Umbilical cord (tissue), 2 donors: Measurements from ENCODE around the gene XYLT1. TPM values are rescaled to one million over a fixed set of nuclear protein-coding genes. Genes with fewer than 3 reads are reported as not detected.

Source experiments
- DNase-seq: peaks from one replicate; pipeline ENCODE4 v3.0.0-alpha.2; 2015; ENCODE audit warnings: low spot score
- total RNA-seq: library from RNA; depleted of rRNA; stranded (reverse); fragments of >200 nt; gene quantifications from one replicate; pipeline ENCODE4 v1.2.3, GENCODE V29; 2014; ENCODE audit warnings: low replicate concordance; ENCODE audit not compliant: insufficient read depth

XYLT1 gene
- total RNA-seq, 1 donor from 2014 or later: 61.2 TPM

DNA sequence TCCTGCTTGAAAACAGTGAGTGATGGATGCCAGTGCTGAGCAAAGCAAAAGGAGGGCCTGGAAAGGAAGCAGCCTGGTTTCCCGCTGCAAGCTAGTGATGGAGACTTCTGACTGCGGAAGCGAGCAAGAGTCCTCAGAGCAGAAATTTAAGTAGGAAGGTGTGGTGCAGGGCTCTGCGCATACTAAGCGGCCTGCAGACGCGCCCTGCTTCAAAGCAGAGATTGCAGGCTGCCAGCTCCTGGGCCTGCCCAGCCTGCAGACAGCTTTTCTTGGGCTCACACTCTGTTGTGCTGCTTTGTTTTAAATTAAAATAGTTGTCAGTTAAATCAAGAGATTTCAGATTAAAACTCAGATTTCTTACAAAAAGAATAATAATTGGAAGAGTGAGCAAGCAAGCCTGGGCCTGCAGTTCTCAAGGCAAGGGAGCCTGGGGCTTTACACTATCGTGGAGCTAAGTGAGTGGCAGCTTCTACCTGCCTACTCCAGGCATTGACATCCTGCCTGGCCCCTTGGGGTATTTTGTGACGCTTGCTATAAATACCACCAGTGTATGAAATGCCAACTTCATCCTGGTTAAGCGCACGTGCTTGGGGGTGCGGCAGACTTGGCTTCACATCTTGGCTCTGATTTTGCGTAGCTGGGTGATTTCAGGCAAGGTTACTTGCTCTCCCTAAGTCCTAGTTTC lies 237.3 kb downstream of the XYLT1 start:
- DNase-seq: peak; percentile 34

DNA sequence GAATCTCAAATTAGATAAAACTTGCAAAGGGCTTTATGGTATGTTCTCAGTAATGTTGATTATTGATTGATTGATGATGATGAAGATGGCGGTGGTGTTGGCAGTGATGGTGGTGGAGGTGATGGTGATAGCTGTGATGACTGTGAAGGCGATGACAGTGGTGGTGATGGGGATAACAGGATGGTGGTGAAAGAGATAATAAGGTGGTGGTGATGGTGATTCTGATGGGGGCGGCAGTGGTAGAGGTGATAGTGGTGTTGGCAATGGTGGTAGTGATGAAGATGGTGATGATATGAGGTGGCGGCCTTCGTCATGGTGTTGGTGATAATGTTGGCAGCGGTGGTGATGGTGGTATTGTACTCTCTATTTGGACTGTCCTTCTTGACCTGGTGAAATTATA lies 238.3 kb downstream of the XYLT1 start:
- DNase-seq: no peak

DNA sequence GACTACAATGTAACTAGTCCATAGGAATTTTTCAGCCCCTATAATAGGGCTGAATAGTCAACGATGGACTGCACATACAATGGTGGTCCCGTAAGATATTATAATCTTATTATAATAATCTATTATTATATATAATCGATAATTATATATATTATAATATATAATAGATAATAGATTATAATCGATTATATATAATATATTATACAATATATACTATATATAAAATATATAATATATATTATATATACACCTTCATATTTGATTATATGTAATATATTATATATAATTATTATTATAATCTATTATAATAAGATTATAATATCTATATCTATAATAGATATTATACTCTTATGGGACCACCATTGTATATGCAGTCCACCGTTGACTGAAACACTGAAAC lies 238.8 kb downstream of the XYLT1 start:
- no peak for DNase-seq

DNA sequence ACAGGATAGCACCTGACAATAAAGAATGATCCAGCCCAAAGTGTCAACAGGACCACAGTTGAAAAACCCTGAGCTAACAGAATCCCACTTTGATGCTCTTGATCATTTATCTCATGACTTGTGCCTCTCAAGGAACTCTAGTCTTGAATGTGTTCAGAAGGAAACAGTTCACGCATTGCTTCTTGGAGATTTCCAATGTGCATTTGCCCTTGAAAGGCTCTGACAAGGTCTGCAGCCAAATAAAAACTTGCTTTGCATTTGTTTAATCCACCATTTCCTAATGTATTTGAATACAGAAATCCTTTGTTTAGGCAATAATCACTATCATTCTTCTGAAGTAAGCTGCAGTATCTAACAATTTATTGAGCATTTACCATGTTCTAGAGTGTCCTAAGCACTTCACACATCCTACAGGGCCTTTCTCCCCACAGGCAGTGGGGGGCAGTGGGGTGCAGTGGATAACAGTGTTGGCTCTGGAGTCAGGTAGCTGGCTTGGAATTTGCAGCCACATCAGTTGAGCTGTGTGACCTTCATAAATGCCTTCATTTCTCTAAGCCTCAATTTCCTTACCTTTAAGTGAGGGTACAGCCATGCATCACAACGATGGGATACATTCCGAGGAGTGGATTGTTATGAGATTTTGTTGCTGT lies 239.7 kb downstream of the XYLT1 start:
- DNase-seq: no peak

DNA sequence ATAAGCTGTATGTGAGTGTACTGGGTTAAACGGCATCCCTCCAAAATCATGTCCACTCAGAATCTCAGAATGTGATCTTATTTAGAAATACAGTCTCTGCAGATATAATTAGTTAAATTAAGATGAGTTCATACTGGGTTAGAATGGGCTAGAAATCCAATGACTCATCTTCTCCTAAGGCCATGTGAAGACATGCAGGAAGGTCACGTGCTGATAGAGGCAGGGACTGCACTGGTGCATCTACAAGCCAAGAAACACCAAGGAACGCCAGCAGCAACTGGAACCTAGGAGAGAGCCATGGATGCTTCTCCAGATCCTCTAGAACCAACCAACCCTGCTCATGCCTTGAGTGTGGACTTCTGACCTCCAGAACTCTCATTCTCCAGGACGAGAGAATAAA lies 241.0 kb downstream of the XYLT1 start:
- DNase-seq: no peak

DNA sequence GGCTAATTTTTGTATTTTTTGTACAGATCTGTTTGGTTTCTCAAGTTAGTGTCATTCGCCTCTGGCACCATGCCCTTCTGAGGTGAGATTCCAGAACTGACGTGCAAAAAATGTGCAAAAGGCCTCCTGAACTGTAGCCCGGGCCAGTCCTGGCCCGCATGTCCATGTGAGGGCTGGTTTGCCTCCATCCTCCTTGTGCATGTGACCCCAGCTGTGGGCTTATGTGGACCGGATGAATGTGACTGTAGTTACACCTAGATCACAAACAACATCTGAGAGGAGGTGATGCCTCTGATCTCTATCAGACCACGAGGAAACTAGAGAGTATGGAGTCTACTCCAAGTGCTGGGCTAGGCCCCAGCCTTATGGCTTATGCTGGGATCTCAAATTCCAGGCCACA lies 241.6 kb downstream of the XYLT1 start:
- DNase-seq: no peak

DNA sequence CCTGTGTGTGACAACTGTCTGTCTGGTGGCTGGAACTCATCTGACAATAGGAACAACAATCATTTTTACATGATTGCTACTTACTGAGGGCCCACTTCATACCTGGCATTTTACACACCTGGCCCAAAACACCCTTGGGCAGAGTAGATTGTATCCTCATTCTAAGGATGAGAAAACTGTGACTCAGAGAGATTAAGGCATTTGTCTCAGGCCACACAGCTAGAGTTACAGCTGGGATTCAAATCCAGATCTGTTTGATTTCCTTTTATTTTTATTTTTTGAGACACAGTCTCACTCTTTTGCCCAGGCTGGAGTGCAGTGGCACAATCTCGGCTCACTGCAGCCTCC lies 242.1 kb downstream of the XYLT1 start:
- DNase-seq: no peak

DNA sequence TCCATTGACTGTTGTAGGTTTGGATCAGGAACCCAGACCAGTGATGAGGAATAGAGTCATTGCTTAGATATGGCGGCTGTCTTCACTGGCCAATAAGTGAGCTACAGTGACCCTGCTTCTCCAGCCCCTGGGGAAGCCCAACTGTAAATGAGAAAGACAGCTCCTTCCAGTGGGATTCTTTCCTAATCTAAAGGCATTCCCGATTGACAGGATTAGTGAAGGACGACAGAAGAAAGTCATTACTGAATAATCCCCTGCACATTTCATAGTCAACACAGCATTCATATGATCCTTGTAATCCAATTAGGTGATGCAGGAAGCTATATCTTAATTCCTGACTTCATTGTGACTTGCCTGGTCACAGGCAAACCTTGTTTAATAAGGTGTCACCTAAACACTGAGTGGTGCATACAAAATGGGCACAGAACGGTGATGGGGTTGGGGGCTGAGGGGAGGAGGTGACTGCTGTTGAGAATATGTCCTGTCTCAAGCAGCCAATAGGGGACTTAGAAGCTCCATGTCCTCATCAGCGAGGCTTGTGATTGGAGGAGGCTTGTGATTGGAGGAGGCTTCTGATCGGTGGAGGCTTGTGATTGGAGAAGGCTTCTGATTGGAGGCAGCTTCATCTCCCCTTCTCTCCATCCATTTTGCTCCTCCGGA lies 242.6 kb downstream of the XYLT1 start:
- no peak for DNase-seq

DNA sequence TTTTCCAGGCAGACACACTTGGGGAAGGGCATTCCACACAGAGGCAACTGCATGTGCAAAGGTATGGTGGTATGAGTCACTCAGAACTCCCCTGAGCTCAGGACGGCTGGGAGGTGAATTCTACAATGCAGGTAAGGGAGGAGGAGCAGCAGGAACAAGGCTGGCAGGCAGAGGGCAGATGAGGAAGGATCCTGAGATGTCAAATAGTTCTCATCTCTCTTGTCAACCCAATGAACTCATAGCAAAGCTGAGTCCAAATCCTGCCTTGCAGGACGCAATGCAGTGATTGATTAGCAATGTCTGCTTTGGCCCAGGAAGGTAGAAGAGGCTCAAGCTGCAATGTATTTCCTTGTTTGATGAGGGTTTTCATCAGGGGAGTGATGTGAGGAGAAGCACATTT lies 243.5 kb downstream of the XYLT1 start:
- no peak for DNase-seq

DNA sequence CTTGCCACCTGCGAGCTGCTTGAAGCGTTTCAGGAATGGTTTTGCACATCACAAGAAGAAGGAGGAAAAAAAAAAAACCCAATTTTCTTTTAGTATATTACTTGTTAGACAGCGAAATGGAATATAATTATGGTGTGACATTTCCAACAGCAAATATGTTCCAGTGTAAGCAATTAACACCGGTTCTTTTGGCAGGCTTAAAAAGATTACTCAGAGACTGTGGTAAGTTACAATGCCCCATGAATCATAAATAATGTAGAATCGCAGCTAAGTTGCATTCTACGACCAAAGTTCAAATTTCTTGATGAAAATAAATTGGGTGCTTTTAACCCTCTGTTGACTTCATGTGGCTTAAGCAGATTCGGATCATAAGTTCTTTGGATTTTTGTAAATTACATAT lies 245.2 kb downstream of the XYLT1 start:
- DNase-seq: no peak

DNA sequence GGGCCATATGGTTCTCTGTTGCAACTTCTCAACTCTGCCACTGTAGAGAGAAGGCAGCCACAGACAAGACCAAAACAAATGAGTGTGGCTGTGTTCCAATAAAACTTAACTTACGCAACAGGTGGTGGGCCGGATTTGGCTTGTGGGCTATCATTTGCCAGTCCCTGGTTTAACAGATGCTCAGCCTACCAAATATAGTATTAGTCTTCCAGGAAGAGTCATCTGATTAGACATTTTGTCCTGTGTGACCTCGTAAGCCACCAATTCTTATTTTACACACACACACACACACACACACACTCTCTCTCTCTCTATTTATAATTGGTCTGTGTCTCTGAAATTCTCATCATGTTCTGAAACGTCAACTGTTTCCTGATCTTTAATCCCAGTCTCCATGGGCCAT lies 245.9 kb downstream of the XYLT1 start:
- peak; percentile 34 for DNase-seq

DNA sequence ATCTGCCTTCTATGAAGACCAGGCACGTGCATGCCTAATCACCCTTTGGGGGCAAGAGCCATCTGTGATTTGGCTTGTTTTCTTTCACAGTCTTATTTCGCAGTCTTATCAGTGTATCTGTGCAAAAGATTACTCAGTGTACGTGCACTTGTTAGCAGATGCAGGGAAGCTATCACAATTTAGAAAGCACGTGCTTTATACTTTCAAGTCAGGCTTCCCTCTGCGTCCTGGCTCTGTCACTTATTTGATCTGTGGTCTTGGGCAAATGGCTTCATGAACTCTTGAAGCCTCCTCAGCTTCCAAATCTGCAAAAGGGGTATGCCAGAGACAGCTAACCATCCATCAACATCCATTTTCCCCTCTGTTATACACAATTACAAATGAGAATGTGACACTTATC lies 246.4 kb downstream of the XYLT1 start:
- DNase-seq: no peak

DNA sequence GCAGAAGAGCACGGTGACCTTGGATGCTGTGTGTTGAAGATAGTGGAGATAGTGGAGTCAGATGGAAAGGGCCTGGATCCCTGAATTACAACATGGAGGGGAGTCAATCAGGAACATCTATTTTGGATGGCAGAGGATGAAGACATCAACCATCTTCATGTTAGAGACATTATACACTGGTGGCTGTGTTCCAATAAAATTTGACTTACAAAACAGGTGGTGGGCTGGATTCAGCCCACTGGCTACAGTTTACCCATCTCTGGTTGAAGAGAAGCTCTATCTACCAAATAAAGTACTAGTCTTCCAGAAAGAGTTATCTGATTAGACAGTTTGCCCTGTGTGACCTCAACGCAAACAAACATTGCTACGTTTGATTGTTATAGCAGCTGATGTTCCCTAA lies 247.2 kb downstream of the XYLT1 start:
- DNase-seq: no peak

DNA sequence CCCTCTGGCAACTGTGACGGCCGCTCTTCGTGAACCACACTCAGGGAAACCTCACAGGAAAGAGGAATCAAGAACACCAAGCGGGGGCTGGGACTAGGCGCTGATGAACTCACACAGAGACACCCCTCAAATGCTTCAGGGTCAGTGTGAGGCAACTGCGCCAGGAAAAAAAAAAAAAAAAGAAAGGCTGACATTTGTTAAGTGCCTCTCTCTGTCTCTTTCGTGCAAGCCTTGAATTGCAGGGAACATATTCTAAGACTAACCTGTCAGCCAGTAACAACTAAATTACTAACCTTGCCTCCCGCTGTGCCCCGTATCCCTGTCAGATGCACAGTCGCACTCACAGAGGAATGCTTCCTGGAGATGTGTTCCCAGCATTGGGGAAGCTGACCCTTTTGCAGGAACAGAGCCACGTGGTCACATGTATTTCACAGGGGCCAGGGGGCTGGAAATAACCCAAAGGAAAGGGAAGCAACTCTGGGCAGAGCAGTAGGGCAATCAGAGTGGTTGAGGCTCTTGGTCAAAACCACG lies 247.8 kb downstream of the XYLT1 start:
- no peak for DNase-seq

DNA sequence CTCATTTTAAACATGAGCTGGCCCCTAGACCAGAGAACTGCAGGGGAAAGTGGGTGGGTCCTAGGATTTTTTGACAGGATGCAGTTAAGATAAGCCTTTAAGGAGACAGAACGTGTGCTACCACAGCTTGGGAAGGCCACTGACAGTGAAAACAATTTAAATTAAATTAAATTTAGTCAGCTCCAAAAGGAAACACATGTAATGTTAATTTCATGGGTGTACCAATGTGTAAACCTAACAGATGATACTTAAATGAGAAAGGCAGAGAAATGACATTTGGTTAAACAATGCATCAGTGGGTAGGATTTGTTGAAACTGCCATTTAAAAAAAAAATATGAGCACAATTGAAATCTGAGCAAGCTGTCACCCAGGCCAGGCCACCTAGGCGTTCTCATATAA lies 250.8 kb downstream of the XYLT1 start:
- no peak for DNase-seq

DNA sequence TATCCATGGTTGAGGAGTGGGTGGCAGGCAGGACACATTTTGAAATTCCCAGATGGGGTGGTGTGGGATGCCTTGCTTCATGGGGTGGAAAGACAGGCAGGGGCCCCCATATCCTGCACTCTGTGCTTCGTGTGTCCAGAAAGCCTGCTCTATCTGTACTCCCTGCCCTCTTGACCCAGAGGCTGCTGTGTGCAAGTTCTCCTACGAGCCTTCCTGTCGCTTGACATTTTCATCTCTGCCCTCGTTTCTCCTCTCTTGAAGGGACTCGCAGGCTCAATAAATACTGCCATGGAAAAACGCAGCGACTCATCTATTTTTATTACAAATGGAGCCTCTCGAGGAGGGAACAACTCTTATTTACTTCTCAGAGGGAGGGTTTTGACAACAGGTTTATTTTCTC lies 254.8 kb downstream of the XYLT1 start:
- DNase-seq: no peak

DNA sequence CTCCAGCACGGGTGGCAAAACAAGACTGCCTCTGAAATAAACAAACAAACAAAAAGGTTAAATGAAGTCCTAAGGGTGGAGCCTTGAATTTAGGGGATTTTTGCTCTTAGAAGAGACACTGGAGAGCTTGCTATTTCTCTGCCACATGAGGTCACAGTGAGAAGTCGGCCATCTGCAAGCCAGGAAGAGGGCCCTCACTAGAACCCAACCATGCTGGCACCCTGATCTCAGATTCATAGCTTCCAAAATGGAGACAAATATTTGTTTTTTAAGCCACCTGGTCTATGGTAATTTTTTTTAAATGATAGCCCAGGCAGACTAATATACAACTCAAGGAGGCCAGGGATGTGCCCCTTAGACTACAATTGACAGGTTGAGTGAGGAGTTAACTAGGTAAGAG lies 255.5 kb downstream of the XYLT1 start:
- DNase-seq: no peak

DNA sequence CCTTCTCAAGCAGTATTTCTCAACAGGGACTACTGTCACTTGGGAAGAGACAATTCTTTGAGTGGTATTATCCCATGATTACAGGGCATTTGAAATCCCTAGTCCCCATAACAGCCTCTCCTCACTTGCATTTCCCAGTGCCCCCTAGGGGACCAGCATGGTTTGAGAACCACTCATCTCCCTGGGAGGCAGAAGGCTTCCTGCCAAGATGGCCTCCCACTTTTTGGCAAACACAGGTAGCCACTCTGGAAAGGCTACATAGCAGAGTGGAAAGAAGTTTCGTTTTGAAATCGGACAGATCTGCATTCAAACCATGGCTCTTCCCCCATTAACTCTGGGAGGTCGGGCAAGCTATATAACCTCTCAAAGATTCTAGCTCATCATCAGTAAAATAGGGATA lies 256.8 kb downstream of the XYLT1 start:
- no peak for DNase-seq

DNA sequence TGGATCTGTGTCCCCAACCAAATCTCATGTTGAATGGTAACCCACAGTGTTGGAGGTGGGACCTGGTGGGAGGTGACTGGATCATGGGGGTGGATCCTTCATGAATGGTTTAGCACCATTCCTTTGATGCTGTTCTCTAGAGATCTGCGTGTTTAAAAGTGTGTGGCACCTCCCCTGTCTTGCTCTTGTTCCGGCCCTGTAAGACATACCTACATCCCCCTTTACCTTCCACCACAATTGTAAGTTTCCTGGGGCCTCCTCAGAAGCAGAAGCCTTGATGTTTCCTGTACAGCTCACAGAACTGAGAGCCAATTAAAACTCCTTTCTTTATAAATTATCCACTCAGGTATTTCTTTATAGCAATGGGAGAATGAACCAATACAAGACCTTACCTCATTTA lies 257.7 kb downstream of the XYLT1 start:
- no peak for DNase-seq

DNA sequence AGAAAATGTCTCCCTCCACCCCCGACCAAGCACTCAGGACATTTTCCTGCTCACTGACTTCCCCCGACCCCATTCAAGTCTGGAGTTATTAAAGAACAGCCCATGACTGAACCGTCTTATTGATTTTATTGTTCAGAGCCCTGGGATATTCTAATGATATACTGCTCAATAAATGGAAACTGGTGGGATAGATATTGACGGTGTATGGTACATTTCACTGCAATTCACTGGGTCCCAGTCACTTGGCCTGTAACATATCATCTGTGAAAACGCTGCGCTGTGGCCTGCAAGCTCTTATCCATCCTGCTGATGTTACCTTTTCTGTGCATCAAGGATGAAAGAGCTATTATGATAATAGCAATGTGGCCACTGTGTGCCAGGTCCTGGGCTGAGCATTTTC lies 258.2 kb downstream of the XYLT1 start:
- no peak for DNase-seq

DNA sequence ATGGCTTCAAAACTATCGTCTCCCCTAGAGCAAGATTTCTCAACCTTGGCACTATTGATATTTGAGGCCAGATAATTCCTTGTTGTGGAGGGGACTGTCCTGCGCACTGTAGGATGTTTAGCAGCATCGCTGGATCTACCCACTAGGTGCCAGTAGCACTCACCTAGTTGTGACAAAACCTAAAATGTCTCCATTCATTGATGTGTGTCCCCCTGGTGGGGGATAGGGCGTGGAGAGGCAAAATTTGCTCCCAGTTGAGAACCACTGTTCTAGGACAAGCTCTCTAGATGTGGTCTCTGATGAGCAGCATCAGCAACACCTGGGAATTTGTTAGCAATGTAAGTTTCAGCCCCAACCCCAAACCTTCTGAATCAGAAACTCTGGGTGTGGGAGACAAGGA lies 259.0 kb downstream of the XYLT1 start:
- DNase-seq: no peak

DNA sequence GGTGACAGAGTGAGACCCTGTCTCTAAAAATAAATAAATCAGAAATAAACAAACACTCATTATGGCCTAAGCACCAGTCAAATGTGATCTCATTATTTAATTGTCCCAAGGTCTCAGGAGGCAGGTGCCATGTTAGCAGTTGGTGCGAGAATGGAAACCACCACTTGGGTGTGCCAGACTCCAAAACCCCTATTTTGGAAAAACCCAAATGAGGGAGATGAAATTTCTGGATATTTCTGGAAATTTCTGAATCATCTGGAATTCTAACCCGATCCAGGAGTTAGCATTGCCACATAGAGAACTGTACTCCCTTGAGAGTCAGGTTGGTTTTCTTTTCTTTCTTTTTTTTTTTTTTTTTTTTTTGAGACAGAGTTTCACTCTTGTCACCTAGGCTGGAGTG lies 264.0 kb downstream of the XYLT1 start:
- DNase-seq: no peak
